Hematopoietic multipotent progenitor cell treated with erythropoietin and hydrocortisone succinate and interleukin-3 and kit ligand, for 4 days (in vitro differentiated cells): ENCODE measurements around the gene ADTRP.

ENCODE experiments used
- DNase-seq: peaks from one replicate; pipeline ENCODE4 v3.0.0-alpha.2; 2015

The ADTRP gene

DNA sequence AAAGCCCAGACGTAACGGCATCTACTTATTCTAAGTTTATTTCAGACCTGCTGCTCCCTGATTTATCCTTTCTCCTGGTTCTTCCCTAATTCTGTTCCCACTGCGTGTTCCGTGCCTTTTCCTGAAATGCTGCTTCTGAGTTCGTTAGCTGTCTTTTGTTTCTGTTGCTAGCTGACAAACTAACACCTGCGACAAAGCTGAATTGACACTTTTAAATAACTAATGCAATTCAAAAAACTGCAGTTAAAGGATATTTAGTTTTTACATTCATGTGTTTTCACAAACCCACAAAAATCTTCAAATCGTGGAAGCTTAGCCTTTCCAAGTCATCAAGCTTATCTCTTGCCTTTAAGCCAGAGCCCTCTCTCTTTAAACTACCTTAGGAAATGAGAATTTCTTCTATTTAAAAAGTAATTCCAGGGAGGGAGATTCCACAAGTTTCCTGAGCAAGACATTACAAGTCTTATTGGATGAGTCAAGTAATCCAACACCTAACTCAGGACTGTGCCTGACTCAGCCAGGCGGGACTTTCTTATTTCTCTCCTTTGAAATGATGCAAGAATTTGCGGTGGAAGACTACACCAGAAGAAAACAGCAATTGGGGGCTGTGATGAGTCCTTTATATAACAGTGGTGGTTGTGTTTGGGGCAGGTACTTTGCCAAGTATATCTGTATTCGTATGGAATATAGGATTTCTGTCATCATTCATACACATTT lies 6.3 kb downstream of the ADTRP start:
- no peak for DNase-seq

DNA sequence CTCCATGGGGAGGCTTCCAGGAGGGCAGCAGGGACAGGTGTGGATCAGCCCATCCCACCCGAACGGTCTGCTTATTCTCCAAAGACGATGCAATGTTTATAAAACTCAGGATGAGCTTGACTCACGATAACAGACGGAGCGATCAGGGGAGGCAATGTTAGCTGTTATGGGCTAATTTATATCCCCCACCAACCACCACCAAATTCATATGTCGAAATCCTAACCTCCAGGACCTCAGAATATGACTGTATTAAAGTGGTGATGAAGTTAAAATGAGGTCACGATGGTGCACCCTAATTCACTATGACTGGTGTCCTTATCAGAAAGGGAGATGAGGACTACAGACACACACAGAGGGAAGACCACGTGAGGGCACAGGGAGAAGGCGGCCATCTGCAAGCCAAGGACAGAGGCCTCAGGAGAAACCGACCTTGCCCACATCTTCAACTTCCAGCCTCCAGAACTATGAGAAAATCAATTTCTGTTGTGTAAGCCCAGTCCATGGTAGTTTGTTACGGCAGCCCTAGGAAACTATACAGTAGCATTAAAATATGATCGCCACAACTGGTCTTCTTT lies 7.0 kb downstream of the ADTRP start:
- no peak for DNase-seq

DNA sequence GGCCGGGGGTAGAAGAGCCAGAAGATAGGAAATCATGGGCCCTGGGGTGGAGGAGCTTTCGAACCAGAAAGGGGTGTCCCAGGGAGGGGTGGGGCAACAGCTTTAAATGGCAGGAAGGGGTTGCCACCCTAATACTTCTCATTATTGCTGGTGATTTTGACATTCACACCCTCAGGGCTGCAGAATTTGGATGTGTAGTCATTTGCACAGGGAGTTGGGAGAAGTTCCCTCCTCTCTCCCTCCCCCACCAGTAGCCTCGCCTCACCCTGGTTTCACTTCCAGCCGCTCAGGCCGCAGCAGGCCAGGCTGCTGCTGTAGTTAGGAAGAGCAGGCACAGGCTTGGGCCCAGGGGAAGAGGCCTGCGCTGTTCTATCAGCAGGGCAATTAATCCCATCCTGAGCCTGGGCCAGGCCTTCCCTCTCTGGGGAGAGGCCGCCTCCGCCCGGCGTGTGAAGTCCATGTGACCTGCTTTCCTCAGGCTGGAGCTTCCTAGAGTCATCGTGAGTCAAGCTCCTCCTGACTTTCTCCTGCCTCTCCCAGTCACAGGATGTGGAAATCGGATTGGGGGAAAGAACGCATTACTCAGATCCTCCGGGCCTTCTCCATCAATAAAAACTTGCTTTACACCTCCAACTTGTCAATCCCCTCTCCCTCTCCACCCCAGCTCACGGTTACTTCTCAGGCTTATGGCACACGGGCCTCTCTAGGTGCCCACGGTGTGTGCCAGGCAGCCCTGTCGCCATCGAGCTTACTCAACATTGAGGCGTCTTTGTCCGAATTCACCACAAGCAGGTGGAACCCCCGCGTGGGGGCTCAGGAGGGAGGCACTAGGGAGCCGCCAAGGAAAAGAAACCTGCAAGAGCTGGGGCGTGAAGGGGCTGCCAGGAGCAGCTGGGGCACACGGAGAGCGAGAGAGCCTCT lies 7.8 kb downstream of the ADTRP start:
- DNase-seq: no peak

DNA sequence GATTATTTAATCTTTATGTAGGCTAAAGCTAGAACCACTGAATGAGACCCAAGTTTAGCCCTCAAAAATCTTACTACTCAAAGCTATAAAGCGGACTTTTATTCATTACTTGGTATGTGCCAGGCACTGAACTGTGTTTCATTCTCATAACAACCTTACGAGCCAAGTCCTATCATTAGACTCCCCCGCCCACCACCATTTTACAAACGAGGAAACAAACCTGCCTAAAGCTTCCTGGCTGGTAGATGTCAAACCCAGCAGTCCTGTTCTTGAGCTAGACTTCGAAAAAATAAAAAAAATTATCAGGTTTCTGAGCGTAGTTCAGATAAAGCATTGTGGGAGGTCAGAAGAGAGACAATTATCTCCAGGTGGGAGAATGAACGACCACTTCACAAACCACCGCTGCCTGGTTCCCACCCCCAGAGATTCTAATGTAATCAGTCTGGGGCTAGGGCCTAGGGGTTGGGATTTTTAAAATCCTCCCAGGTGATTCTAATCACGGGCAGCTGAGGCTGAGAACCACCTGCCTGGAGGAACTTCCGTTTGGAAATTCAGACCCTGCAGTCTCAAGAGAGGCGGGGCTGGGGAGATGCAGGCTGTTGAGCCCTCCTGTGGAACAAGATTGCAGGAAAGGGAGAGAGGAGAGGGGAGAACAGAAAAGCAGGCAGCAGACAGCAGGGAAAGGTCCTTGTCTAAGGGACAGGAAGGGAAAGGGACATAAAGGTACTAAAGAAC lies 8.6 kb downstream of the ADTRP start:
- DNase-seq: no peak

DNA sequence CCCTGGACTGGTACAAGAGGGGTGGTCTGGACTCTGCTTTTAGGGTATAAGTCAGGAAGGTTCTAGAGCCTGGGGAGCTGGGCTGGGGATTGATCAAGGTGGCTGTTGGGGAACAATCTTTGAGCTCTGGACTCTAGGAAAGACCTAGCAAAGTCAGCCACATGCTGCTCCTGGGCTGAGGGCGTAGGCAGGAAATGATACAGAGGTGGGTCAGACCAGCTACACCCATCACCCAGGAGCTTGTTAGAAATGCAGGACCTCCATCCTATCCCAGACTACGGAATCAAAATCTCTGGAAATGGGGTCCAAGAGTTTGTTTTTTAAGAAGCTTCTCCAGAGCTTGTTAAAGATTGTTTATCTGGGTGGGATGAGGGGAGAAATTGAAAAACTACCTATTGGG lies 9.4 kb downstream of the ADTRP start:
- no peak for DNase-seq

DNA sequence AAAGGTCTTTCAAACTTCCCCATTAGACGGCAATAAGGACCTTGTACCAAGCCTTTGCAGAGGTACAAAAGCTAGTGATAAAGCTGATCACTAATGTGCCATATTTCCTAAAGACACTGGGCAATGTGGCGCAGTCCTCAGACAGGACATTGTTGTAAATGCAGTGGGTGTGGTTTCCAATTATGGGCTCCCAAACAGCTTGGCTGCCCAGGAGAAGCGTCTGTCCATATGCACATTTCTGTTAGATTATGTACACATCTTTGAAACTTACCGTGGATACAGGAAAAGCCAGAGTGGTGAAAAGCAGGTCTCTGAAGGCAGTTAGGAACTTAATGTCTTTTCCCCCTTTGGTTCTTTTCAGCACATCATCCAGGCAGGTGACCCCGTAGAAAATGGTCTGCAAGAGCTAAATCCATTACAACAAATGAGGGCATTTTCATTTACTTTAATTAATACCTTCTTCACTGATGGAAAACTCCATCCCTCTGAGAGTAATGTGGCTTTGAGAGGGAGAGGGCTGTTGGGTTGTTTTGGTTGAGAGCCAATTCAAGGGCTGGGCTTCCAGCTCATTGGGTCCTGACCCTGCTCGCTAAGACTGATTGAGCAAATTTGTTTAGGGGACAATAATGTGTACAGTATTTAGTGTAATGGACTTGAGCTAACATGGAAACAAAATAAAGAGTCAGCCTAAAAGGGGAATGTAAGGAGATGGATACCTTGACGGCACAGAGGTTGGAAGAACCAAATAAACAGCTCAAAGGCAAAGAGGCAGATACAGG lies 10.4 kb downstream of the ADTRP start:
- no peak for DNase-seq

DNA sequence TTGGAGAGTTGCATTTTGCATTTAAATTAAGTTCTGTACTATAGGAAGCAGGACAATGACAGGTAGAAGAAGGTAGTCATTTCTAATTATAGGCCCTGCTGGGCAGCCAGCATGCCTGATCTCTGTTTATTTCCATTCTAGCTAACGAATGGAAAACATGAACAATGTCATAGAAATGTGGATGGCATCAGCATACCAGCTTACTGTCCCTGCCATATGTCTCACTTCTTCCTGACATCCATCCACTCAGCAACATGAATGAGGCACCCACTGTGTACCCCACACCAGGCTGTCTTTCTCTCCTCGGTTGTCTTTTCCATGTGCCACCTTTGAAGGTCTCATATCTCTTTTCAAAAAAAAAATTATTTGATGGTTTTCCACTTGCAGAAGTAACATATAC lies 11.1 kb downstream of the ADTRP start:
- DNase-seq: no peak

DNA sequence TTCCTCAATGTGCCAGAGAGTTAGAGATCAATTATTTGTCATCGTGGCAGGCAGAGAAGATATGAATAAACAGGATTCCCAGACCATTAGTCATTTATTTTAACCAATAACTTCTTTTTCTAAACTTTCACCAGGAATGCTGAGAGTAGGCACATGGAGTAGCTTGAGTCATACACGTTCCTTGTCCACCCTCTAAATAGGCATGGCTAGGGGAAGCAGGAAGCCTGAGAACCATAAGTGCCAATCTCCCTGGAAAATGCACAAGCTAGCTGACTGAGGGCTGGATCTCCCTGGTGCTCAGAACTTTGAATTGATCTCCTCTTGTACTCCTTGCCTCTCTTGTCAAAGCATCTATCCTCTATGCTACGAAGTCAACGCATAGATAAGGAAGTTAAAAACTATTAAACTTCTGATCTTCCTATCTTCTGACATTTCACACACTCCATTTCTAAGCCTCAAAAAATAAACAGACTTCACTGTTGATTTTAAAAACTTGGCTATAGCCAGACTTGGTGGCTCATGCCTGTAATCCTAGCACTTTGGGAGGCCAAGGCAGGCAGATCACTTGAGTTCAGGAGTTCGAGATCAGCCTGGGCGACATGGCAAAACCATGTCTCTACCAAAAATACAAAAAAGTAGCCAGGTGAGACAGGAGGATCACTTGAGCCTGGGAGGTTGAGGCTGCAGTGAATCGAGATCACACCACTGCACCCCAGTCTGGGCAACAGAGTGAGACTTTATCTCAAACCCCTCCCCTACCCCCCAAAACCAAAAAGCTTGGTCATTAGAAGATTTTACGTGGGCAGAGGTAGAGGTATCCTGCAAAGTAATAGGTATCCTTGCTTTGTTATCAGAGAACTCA lies 11.8 kb downstream of the ADTRP start:
- DNase-seq: no peak

DNA sequence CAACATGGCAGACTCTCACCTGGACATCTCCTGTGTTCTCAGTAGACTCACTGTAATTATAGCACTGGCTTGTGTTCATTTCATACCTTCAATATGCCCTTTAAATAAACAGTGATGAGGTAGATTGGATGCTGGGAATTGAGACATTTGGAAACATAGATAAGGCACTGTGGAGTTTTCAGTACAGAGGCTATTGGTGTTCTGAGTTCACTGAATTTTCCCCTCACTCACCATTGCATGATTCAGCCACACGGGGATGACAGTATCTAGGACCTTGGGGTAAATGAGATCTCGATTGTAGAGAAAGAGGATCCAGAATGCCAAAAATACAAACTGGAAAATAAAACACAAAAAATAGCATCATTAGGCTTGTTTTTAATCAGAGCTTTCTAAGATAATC lies 12.6 kb downstream of the ADTRP start:
- no peak for DNase-seq

DNA sequence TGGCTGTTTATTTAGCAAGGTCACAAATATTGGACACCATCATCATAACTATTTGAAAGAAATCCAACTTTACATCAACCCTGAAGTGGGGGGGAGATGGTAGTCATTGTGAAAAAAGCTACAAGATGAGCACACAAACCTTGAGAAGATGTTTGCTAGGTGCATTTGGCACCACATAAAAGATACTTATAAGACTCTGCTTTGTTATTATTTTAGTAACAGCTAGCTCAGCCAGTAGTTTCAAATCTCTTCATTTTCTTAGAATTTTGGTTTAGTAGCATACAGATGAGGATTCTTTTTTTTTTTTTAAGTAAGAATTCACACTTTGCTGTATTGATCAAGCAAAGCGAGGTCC lies 14.4 kb downstream of the ADTRP start:
- no peak for DNase-seq

DNA sequence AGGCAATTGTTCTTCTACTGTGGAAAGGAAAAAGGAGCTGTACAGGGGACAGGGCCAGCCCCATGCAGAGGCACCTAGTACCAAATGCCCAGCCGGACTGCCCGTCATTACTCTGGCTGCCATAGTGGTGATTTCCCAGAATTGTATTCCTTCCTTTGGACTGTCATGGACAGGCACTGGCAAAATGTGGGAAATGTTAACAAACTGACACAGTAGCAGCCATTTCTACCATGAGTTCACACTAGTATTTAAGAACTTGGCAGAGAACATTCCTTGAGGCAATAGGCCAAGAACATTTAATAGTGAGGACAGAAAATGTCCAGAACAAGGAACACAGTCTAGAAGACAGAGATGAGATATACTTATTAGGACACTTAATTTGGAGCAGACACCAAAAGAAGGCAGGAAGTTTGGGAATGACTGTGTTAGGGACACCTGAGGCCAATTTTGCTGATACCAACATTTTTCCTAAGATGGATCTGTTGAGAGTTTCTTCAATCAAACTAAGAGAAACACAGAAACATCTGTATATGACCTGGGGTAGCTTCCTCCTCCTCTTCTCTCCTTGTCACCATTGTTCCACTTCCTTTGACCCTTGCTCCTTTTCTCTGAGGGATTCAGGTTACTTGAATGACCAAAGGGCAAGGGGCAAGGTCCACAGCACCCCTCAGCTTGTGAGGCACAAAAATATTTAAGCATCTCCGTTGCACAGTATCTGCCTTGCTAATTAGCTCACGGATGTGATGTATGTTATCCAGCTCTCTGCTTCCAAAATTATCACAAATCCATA lies 14.9 kb downstream of the ADTRP start:
- DNase-seq: no peak

DNA sequence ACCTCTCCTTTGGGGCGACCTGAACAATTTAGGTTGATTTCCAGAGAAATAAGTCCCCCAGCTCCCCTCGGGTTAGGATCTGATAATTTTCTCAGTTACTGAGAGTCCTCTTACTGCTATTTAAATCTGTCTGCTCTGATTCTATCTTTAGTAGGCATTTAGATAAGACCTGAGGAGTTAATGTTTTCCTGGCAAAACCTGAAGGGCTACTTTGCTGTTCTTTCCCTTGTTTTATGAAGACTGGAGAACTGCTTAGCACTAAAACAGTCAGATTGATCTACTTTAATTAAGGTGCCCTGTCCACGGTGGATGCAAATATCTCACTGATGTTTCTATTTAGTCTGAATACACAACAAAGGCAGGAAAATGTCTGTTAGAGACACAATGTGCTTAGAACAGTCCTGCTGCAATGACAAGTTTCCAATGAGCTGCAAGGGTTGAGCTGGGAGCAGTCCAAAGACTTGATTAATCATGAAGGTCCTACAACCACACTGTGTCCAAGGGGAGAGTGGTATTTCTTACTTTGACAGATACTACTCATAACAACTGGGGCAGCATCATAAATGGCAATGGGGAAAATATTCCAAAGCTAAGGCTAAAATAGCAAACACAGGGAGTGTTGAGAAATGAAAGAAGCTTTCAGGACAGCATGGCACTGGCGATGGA lies 15.7 kb downstream of the ADTRP start:
- no peak for DNase-seq

DNA sequence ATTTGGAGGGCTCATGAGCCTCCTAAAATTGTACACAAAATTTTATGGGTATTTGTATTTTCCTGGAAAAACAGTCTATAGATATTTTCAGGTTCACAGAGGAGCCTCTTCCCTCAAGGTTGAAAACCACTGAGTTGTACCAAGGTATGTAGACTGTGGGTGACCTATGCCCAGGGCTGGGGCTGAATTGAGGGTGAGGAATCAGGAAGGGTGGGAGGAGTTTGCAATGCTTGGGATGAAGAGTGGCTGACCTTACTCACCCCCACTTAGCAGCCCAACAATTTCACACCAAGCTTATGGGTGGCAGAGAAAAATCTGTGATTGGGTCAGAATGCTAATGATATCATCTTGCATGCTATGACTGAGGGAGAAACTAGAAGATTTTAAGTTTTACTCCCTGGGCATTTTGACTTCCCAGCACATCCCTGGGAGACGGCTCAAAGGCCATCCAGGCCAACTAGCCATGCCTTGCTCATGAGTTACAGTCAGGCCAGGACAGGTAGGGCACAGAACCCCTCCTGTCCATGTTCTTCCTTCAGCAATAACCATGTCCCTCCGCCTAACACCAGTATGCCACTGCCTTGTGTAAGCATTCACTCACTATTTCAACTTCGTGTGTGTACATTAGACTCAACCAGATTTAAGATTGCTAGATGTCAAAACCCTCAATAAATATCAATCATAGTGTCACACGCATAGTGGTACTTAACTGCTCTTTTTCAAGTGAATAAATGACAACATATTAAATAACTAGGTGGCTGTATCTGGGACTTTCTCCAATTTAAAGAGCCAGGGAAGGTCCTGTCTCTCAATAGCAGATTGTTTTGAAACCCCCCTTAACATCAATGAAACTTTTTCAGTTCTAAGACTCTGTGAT lies 16.6 kb downstream of the ADTRP start:
- DNase-seq: no peak

DNA sequence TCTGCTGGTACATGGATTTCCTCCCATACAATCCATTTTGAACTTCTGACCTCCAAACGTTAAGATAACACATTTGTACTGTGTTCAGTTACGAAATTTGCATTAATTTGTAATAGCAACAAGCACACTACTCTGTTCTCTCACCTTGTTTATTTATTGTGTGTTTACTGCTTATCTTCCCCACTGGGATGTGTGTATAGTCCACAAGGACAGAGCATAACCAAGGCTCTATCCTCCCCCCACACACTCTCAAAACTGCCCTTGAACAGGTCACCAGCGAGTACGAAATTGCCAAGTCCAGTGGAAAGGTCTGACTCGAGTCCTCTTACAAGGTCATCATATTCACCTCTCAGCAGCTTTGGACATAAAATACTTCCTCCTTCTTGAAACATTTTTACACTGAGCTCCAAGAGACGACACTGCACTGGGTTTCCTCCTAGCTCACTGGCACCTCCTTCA lies 18.6 kb downstream of the ADTRP start:
- DNase-seq: peak; percentile 12

DNA sequence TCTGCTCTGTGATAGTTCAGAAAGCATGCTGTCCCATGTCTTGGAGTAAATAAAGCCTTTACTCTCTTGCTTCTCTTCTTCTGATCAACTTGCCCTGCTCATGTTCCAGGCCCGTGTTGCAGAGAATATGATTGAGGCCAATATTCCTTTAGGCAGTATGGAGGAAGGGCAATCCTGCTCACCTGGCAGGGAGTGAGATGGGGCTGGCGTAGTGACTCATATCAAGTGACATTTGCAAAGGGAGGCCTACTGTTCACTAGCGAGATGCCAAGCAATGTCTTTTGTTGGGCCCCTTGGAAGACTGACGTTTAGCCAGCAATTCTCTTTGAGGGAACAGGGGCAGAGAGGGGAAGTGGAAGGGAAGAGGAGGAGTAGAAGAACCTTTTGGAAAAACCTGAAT lies 19.7 kb downstream of the ADTRP start:
- no peak for DNase-seq

DNA sequence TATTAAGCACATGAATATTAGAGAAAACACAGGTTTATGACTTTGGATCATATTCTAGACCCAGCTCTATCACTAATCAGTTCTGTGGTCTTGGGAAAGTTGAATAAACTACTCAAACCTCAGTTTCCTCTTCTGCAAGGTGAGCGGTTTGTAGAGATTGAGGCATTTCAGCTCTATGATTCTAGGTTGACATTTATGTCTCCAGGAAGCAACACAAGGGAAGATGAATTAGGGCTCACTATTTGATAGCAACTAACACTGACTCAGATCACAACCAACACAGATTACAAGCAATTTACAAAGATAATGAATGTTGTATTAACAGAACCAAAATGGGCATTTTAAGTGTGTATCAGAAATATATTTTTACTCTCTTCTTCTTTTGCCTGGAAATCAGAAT lies 21.9 kb downstream of the ADTRP start:
- DNase-seq: no peak

DNA sequence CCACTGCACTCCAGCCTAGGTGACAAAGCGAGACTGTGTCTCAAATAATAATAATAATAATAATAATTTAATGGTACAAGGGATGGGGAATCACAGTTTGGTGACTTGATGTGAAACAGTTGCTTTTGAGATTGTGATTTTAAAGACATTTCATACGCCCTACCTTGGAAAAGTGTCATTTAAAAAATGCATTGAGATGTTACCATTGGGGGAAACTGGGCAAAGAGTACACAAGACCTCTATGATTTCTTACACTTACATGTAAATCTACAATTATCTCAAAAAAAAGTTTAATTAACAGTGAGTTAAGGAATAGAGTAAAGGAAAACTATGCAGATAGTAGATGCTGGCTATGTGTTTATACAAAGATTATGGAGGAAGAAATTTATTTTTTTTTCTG lies 22.3 kb downstream of the ADTRP start:
- DNase-seq: no peak

DNA sequence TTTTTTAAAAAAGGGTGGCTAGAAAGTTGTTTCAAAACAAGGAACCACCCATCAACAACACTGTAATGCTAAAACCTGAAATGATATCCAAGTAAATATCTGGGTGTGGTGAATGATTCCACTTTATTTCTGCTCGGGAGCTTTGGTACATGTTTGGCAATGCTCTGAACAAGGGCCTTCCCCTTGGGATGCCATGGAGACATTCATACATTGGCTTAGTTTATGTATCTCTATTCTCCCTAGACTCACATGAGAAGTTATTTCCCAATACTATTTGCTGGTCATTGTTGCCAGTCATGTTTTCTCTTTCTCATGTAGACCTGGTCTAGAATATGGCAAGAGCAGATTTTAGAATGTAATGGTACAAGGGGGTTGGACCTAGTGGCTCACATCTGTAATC lies 22.9 kb downstream of the ADTRP start:
- DNase-seq: no peak
